ENCODE data around the gene SLC25A27.

The SLC25A27 gene

DNA sequence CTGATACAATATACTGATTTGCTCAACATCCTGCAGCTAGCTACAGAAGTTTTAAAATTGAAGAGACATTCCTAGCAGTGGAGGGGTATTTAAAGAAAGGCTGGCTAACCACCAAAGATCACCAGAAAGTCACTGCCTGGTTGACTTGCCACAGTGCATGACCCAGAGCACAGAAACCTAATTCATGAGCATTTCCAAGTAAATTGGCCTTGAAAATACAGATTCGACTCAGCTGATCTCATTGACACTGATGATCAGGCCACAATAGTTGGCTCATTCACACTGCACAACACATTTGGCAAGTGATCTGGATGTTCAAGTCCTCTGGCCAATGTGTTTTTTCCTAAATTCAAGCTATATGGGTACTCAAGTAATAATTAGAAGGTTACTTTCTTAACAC, 21.6 kb downstream of the SLC25A27 start:
- no peak overlapping the region for H3K27ac ChIP-seq
- TF ChIP-seq, protein P1, sequence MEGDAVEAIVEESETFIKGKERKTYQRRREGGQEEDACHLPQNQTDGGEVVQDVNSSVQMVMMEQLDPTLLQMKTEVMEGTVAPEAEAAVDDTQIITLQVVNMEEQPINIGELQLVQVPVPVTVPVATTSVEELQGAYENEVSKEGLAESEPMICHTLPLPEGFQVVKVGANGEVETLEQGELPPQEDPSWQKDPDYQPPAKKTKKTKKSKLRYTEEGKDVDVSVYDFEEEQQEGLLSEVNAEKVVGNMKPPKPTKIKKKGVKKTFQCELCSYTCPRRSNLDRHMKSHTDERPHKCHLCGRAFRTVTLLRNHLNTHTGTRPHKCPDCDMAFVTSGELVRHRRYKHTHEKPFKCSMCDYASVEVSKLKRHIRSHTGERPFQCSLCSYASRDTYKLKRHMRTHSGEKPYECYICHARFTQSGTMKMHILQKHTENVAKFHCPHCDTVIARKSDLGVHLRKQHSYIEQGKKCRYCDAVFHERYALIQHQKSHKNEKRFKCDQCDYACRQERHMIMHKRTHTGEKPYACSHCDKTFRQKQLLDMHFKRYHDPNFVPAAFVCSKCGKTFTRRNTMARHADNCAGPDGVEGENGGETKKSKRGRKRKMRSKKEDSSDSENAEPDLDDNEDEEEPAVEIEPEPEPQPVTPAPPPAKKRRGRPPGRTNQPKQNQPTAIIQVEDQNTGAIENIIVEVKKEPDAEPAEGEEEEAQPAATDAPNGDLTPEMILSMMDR (conservative IDR thresholded peaks at IDR 0.05): no peak

DNA sequence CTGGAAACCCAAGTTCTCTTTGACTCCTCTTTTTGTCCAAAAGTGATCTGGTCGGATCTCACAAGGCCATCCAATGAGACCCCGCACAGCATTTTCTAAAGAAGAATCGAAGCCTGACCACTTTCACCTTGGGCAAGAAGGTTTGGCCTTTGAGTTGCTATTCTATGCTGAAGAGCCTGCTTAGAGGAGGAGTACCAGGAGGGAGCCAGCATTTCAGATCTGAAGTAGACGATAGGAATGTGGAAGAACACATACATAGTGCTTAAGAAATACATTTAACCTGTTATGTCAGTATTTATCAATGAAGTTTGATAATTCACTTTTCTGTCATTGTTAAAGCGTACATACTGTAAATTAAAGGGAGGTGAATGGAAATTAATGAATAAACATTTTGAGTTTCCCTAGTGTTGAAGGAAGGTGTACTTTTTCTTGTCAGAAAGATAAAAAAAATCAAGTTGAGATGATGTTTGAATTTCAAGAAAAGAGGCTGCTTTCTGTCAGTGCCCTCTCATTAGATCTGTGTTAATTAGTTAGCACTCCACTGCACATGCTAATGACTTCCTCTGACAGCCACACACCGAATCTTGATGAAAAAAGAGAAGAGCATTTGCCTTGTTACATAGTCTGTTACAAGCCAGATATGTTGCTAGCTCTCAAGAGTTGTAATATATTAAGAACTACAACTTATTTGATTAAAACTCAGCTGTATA, 24.0 kb downstream of the SLC25A27 start:
- TF ChIP-seq, protein P1 (conservative IDR thresholded peaks at IDR 0.05): no peak
- H3K27ac ChIP-seq: no peak overlapping the region

DNA sequence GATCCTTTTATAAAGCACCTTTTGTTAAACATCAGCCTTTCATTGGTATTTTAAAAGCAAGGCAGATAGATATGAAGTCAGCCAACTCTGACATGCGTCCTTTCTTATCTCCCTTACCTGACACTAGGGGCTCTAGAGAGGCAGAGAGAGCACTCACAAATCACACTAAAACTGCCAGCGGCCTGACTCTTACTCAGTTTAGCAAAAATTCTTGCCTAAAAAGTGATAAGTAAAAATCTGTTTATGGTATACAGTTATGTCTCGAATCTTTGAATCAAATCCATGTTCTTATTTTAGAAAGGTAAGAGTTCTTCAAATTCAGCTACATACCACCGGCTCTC, 24.5 kb downstream of the SLC25A27 start:
- TF ChIP-seq, protein P1 (conservative IDR thresholded peaks at IDR 0.05): peak; percentile 49
- H3K27ac ChIP-seq: no peak overlapping the region

DNA sequence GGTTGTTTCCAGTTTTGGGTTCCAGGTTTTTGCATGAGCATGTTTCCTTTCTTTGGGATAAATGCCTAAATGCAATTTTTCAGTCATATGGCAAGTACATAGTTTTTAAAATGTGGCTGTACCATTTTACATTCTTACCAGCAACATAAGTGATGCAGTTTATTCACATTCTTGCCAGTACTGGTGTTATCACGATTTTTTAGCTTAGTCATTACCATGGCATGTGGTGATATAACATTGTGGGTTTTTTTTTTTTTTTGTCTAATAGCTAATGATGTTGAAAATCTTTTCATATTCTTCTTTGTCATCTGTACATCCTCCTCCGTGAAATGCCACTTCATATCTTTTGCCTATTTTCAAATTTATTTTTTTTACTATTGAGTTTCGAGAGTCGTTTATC, 32.0 kb downstream of the SLC25A27 start:
- TF ChIP-seq, protein P1 (conservative IDR thresholded peaks at IDR 0.05): no peak
- no peak overlapping the region for H3K27ac ChIP-seq

DNA sequence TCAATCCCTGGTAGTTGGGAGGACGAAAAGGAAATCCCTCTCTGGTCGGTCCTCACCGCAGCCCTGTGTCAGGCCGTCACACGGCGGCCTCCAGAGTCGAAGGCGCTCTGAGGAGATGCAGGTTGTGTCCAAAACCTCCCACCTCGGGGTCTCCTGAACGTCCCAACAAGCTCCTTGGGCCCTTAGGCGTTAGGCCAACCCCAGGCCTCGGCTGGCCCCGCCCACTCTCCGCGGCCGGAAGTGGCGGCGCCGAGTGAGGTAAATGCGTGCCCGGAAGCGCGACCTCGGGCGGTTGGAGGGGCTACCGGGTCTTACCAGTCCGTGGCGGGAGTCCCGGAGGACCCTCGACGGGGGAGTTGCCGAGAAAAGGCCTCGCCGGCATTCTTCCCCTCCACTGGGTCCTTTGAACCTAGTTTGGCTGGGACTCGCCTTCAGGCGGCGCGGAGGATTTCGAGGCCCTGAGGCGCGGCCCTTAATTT, 34.9 kb downstream of the SLC25A27 start, which contains the start of gene TDRD6:
TDRD6 (plus strand) TSS at position 267 of the 479 bp plus-strand sequence. CDS start 244 bp downstream, outside the sequence.
- TF ChIP-seq, protein P1 (conservative IDR thresholded peaks at IDR 0.05): no peak

DNA sequence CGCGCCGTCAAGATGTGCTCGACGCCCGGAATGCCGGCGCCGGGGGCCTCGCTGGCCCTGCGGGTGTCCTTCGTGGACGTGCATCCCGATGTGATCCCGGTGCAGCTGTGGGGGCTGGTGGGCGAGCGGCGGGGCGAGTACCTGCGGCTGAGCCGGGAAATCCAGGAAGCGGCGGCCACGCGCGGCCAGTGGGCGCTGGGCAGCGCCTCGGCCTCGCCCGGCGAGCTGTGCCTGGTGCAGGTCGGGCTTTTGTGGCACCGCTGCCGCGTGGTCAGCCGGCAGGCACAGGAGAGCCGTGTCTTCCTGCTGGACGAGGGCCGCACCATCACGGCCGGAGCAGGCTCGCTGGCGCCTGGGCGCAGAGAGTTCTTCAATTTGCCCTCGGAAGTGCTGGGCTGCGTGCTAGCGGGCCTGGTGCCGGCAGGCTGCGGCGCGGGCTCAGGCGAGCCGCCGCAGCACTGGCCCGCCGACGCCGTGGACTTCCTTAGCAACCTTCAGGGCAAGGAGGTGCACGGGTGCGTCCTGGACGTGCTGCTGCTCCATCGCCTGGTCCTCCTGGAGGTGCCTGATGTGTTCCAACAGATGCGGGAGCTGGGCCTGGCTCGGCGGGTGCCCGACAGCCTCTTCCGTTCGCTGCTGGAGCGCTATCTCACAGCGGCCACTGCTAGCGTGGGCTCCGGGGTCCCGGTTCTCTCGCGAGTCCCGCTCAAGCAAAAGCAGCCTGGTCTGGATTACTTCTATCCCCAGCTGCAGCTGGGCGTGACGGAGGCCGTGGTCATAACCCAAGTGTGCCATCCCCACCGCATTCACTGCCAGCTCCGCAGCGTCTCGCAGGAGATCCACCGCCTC, 35.6 kb downstream of the SLC25A27 start:
- no peak overlapping the region for H3K27ac ChIP-seq
- TF ChIP-seq, protein P1 (conservative IDR thresholded peaks at IDR 0.05): no peak

More for the DNA sequence above, 34.9 kb downstream of the SLC25A27 start, which contains the start of gene TDRD6:
- no peak within 1 kb of the TSS for H3K27ac ChIP-seq

DNA sequence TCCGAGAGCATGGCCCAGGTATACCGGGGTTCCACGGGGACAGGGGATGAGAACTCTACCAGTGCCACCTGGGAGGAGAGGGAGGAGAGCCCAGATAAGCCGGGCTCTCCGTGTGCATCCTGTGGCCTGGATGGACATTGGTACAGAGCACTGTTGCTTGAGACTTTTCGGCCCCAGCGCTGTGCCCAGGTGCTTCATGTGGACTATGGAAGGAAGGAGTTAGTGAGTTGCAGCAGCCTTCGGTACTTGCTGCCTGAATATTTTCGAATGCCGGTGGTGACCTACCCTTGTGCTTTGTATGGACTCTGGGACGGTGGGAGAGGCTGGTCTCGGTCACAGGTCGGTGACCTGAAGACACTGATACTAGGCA, 36.2 kb downstream of the SLC25A27 start:
- TF ChIP-seq, protein P1 (conservative IDR thresholded peaks at IDR 0.05): no peak

More for the DNA sequence above, 36.2 kb downstream of the SLC25A27 start:
- no peak overlapping the region for H3K27ac ChIP-seq
